Mammary epithelial cell (primary cell): ENCODE data around the gene UPK2.

Experiments
- CTCF ChIP-seq, 2 donors: IDR thresholded peaks in 1 of 2; conservative IDR thresholded peaks in 1 of 2; 2 replicates each; pipeline ENCODE4 v1.5.1; 2011 to 2012; ENCODE audit warnings: inconsistent platforms in 2 of 2, low read length in 2 of 2, mild to moderate bottlenecking in 2 of 2, control low read depth in 1 of 2, low read depth in 1 of 2; ENCODE audit not compliant: insufficient read depth in 1 of 2; ENCODE audit errors: extremely low read depth in 1 of 2
- EZH2 ChIP-seq: IDR thresholded peaks from 2 replicates; pipeline ENCODE4 v1.6.1; 2012; ENCODE audit warnings: low read length, inconsistent platforms, borderline replicate concordance

GRCh38 chr11:118915396-118915795 is 40.7 kb upstream of the UPK2 start:
- TF ChIP-seq CTCF (conservative IDR thresholded peaks at IDR 0.05 in 1 of 2, IDR thresholded peaks at IDR 0.05 in 1 of 2; ENCODE audit: extremely low read depth in 1 of 2, insufficient read depth in 1 of 2, low read depth in 1 of 2, low read length in 2 of 2) (no peak), EZH2 (no peak)
